CD4-positive, alpha-beta T cell treated with Interleukin-2 at 100 ng/mL for 4 hours (primary cell): Measurements from ENCODE around the gene PHETA1.
"Not testable (repeated sequence)": the region's sequence is repeated elsewhere in the genome, so short reads cannot be mapped to it uniquely, and the experiment has no call there.

Experiments
- DNase-seq: peaks from one replicate; pipeline ENCODE4 v3.0.0-alpha.2; 2020; ENCODE audit warnings: low spot score

The PHETA1 gene

GRCh38 chr12:111349748-111350520, 19.0 kb downstream of the PHETA1 start:
- no peak for DNase-seq

- DNase-seq, result no peak
These were observed 19.7 kb downstream of the PHETA1 start for GRCh38 chr12:111349101-111349747.

- DNase-seq, result no peak
These were observed 20.8 kb downstream of the PHETA1 start for GRCh38 chr12:111347891-111348644.

GRCh38 chr12:111344254-111344875, 24.5 kb downstream of the PHETA1 start:
- DNase-seq, result no peak

- no peak for DNase-seq
These were observed 25.7 kb downstream of the PHETA1 start for GRCh38 chr12:111343181-111343580.

- no peak for DNase-seq
These were observed 26.5 kb downstream of the PHETA1 start for GRCh38 chr12:111342376-111342775.

- DNase-seq, result no peak
These were observed 27.3 kb downstream of the PHETA1 start for GRCh38 chr12:111341426-111342065.

- not testable (repeated sequence) for DNase-seq
These were observed 28.2 kb downstream of the PHETA1 start for GRCh38 chr12:111340680-111341079.

GRCh38 chr12:111340231-111340630, 28.7 kb downstream of the PHETA1 start:
- no peak for DNase-seq

GRCh38 chr12:111339321-111339938, 29.5 kb downstream of the PHETA1 start:
- no peak for DNase-seq

GRCh38 chr12:111338096-111338495, 30.8 kb downstream of the PHETA1 start:
- DNase-seq, result no peak

GRCh38 chr12:111337371-111337770, 31.5 kb downstream of the PHETA1 start:
- no peak for DNase-seq

GRCh38 chr12:111336411-111336810, 32.5 kb downstream of the PHETA1 start:
- DNase-seq, result not testable (repeated sequence)

GRCh38 chr12:111335811-111336210, 33.1 kb downstream of the PHETA1 start:
- no peak for DNase-seq

GRCh38 chr12:111335301-111335700, 33.6 kb downstream of the PHETA1 start:
- not testable (repeated sequence) for DNase-seq

GRCh38 chr12:111334393-111334915, 34.4 kb downstream of the PHETA1 start:
- DNase-seq, result no peak

GRCh38 chr12:111330800-111331752, 37.8 kb downstream of the PHETA1 start:
- peak; percentile 9 for DNase-seq

GRCh38 chr12:111328138-111328537, 40.8 kb downstream of the PHETA1 start:
- no peak for DNase-seq

- DNase-seq, result no peak
These were observed 41.4 kb downstream of the PHETA1 start for GRCh38 chr12:111327474-111327873.
